EH (cell line): Measurements from ENCODE around the gene RAB4B.
"Not testable (repeated sequence)": the region's sequence is repeated elsewhere in the genome, so short reads cannot be mapped to it uniquely, and the experiment has no call there.

Experiments used
- DNase-seq: peaks from one replicate; pipeline ENCODE4 v3.0.0-alpha.2; 2015; ENCODE audit warnings: low read depth

The RAB4B gene

DNA sequence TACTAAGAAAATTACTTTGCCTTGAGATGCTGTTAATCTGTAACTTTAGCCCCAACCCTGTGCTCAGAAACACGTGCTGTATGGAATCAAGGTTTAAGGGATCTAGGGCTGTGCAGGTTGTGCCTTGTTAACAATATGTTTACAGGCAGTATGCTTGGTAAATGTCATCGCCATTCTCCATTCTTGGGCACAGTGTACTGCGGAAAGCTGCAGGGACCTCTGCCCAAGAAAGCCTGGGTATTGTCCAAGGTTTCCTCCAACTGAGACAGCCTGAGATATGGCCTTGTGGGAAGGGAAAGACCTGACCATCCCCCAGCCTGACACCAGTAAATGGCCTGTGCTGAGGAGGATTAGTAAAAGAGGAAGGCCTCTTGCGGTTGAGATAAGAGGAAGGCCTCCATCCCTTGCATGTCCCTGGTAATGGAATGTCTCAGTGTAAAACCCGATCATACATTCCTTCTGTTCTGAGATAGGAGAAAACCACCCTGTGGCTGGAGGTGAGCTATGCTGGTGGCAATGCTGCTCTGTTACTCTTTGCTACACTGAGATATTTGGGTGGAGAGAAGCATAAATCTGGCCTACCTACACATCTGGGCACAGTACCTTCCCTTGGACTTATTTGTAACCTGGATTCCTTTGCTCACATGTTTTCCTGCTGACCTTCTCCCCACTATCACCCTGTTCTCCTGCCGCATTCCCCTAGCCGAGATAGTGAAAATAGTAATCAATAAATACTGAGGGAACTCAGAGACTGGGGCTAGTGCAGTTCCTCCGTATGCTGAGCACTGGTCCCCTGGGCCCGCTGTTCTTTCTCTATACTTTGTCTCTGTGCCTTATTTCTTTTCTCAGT is 44.9 kb downstream of the RAB4B start:
- DNase-seq = peak; percentile 38

DNA sequence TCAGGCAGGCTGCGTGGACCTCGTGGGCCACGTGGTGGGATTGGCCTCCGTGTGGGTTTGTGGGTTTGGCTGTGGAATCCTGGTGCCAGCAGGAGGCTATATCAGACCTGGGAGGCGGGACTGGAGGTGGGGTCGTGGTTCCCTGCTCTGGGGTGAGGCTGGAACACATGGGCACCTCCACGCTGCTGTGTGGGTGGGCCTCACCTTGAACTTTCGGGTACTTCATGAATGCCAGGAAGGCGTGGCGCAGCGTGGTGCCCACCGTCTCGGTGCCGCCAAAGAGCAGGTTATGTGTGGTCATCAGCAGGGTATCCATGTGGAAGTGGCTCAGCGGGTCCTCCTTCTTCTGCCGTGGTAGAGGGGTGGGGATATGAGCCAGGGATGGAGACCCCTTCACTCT is 46.9 kb downstream of the RAB4B start:
- not testable (repeated sequence) for DNase-seq

DNA sequence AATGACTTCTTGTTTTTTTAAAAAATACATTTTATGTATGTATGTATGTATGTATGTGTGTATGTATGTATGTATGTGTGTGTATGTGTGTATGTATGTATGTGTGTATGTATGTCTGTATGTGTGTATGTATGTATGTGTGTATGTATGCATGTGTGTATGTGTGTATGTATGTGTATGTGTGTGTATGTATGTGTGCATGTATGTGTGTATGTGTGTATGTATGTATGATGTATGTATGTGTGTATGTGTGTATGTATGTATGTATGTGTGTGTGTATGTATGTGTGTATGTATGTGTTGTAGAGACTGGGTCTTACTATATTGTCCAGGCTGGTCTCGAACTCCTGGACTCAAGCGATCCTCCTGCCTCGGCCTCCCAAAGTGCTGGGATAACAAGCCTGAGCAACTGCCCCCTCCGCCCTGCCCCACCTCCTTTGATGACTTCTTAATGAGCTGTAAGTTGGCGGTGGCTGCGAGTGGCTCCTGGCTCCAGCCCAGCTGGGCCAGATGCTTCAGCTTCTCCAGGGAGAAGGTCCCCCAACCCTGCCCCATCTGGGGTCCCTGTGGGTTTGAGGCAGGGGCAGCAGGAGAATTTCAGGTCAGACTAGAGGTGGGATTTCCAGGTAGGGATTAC is 47.5 kb downstream of the RAB4B start:
- DNase-seq = not testable (repeated sequence)

DNA sequence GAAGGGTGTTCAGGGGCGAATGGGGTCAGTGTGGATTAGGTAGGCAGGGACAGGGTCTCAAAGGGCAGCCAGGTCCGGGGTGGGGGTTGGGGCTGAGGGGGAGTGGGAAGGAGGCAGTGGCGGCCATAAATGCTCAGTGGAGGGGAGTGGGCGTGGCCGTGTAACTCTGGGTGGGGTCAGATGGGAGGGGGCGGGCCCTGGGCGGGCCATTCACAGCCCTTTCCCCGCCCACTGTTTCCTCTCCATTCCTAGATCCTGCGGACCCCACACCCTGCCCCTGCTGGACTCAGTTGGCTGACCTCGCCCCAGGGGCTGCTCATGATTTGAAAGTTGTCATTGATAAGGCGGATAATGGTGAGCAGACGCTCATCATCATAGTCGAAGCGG is 48.3 kb downstream of the RAB4B start:
- not testable (repeated sequence) for DNase-seq

DNA sequence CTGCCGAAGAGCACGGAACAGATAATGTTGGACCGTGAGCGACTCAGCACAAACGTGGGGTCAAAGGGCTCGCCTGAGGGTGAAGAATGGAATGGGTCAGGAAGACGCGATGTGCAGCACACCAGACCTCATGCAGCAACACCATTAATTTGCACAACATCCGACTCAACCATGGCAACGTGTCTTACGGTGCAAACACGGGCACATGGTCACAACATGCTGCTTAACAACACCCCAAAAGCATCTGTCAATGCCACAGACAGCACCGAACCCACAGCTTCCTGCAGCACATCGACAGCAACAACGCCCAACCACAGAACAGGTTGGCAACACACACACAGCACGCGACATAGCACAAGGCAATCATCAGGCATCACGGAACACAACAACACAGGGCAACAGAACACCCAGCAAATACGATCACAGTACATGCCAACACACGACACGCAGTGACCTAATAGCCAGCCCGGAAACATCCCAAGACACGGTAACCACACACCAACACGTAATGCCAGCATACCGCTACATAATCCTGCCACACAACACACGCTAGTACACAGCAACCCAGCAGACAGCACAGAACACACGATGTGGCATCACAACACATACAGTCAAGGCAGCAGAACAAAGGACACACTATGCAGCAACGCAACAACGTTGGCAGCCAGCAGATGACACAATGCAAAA is 48.8 kb downstream of the RAB4B start:
- not testable (repeated sequence) for DNase-seq

DNA sequence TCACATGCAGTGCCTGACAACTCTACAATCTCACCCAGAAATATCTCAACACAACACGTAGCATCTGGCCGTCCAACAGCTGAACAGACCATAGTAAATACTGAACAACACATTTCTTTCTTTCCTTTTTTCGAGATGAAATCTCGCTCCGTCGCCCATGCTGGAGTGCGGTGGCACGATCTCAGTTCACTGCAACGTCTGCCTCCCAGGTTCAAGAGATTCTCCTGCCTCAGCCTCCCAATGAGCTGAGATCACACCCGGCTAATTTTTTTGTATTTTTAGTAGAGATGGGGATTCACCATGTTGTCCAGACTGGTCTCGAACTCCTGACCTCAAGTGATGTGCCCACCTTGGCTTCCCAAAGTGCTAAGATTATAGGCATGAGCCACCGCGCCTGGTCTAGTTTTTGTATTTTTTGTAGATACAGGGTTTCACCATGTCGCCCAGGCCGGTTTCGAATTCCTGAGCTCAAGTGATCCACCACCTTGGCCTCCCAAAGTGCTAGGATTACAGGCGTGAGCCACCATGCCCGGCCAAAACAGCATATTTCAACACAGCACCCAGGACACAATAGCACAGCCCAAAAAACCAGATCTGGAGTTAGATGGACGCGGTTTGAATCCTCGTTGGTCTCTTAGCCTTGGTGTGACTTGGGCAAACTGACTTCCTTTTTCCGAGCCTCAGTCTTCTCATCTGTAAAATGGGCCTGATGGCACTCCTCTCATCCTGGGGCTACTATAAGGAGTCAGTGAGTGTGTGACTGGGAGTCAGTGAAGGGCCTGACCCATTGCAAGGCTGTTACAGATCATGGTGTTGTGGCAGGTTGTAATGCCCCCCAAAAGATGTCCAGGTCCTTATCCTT is 49.6 kb downstream of the RAB4B start:
- no peak for DNase-seq

DNA sequence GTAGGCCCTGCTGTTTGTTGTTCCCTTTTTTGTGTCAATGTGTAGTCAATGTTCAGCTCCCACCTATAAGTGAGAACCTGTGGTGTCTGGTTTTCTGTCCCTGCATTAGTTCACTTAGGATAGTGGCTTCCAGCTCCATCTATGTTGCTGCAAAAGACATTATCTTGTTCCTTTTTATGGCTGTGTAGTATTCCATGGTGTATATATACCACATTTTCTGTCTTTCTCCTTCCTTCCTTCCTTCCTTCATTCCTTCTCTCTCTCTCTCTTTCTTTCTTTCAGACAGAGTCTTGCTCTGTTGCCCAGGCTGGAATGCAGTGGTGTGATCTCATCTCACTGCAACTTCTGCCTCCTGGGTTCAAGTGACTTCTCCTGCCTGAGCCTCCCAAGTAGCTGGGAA is 51.2 kb downstream of the RAB4B start:
- no peak for DNase-seq

DNA sequence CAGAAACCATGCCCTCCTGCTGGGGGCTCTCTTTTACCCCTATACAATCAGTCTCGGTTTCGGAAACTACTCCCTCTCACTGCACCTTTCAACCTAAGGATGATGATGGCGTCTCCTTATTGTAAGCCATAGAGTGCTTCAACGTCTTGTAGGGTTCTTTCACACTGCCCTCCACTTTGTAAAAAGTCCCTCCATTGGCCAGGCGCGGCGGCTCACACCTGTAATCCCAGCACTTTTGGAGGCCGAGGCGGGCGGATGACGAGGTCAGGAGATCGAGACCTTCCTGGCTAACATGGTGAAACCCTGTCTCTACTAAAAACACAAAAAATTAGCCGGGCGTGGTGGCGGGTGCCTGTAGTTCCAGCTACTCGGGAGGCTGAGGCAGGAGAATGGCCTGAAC is 52.7 kb downstream of the RAB4B start:
- DNase-seq = not testable (repeated sequence)

DNA sequence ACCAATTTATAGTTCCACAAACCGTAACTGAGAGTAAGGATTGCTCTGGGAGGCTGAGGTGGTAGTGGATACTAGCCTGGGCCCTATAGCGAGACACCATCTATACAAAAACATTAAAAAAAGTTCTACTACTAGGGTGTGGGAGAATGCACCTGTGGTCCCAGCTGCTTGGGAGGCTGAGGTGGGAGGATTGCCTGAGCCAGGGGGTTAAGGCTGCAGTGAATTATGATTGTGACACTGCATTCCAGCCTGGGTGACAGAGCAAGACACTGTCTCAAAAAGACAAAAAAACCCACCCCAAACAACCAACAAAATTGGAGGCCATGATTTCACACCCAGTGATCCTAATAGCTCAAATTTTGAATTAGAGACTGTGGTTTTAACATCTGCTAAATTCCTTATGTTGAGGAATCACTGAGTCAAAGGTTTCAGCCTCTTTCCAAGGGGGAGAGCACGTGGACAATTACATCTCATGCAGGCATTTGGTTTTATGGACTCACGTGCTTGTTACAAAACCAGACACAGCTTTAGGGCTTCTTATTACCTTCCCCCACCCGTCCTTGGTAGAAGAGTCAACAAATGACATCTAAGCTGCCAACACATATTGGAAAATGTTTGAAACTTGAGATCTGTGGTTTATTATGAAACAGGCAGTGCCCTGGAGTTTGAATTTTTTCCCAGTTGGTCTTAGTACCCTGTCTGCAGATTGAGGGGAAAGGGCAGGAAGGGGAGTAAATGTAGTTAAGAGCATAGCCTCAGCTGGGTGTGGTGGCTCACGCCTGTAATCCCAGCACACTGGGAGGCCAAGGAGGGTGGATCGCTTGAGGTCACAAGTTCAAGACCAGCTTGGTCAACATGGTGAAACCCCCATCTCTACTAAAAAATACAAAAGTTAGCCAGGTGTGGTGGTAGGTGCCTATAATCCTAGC is 53.7 kb downstream of the RAB4B start:
- peak; percentile 99 for DNase-seq

DNA sequence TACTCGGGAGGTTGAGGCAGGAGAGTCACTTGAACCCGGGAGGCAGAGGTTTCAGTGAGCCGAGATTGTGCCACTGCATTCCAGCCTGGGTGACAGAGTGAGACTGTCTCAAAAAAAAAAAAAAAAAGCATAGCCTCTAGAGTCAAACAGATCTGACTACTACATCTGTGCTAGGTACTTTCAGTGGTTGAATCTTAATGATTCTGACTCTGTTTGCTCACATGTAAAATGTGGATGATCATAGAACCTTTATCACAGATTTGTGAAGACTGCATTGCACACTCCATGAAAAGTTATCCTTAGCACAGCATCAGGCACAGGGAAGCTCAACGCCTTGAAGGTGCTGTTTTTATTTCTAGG is 54.4 kb downstream of the RAB4B start:
- not testable (repeated sequence) for DNase-seq

DNA sequence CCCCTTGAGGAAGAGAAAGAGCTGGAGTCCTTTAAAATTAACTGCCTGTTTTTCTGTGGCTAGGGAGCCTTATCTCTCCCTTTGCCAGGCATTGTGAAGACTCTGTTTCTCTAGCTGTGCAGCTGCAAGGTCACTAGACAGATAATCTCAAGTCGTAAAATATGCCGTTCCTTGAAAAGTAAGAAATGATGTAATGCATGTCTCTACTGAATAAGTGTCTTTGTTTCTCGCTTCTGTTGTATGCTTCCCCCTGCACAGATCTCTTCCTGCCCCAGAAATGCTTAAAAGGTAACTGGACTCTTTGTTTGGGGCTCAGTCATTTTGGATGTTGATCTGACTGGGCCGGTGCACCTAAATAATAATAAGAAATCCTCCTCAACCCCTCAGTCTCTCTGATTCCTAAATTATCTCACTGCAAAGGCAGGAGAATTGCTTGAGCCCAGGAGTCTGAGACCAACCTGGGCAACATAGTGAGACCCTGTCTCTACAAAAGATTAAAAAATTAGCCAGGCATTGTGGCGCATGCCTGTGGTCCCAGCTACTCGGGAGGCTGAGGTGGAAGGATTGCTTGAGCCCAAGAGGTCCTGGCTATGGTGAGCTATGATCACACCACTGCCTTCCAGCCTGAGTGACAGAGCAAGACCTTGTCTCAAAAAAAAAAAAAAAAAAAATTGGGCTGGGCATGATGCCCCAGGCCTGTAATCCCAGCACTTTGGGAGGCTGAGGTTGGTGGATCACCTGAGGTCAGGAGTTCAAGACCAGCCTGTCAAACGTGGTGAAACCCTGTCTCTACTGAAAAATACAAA is 55.9 kb downstream of the RAB4B start:
- DNase-seq = not testable (repeated sequence)

DNA sequence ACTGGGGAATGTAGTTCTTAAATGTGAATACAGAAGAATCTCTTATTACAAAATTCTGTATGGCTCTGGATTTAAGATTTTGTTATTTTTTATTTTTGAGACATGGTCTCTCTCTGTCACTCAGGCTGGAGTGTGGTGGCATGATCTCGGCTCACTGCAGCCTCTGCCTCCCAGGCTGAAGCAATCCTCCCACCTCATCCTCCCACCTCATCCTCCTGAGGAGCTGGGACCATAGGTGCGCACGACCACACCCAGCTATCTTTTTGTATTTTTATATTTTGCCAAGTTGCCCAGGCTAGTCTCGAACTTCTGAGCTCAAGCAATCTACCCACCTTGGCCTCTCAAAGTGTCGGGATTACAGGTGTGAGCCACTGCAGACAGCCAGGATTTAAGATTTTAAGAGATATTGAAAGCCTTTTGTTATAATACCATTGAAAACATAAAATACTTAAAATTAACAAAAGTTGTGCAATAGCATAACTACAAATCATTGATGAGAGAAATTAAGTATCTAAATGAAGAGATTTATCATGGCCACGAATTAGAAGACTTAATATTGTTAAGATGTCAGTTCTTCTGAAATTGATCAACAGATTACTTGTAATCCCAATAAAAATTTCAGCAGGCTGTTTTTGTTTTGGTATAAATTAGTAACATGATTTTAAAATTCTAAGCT is 58.8 kb downstream of the RAB4B start:
- DNase-seq = no peak

DNA sequence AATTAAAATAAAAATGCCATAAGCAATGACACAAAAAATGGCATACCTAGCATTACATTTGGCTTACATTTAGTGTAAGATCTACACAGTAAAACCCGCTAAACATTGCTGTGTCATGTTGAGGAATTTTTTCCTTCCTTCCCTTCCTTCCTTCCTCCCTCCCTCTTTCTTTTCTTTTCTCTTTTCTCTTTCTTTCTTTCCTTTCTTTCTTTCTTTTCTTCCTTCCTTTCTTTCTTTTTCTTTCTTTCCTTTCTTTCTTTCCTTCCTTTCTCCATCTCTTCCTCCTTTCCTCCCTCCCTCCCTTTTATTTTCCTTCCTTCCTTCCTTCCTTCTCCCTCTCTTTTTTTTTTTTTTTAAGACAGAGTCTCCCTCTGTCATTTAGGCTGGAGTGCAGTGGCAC is 60.4 kb downstream of the RAB4B start:
- DNase-seq = not testable (repeated sequence)

DNA sequence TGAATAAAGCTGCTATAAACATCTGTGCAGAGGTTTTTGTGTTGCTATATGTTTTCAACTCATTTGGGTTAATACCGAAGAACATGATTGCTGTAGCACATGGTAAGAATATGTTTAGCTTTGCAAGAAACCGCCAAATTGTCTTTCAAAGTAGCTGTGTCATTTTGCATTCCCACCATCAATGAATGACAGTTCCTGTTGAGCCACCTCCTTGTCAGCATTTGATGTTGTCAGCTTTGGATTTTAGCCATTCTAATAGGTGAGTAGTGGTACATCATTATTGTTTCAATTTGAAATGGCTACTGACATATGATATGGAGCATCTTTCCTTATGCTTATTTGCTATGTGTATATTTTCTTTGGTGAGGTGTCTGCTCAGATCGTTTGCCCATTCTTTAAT is 64.0 kb downstream of the RAB4B start:
- not testable (repeated sequence) for DNase-seq

DNA sequence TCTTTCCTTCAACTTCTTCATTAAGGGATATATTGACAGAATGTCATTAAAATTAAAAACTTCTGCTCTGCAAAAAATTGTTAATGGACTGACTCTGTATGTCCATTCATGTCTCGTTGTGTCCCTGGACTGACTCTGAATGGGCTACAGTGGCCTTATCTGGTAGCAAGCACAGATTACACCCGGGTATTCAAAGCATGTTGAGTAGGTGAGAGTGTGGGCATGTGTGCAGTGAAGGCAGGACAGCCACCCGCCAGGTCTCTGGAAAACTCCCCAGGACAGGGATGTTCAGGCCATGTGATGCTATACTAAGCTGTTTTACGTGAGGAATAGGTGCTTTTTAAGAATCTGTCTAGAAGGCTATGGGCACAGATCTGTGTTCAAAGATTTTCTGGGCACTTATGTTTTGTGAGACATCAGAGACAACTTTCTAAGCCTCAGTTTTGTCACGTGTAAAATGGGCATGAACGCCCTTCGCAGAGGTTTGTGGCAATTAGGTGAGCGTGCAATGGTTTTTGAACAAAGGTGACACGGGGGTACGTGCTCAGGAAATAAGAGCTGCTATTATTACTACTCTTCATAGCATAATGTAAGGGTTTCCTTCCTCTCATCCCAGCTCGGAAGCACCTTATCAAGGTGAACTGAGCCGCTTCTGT is 65.1 kb downstream of the RAB4B start:
- DNase-seq = not testable (repeated sequence)

DNA sequence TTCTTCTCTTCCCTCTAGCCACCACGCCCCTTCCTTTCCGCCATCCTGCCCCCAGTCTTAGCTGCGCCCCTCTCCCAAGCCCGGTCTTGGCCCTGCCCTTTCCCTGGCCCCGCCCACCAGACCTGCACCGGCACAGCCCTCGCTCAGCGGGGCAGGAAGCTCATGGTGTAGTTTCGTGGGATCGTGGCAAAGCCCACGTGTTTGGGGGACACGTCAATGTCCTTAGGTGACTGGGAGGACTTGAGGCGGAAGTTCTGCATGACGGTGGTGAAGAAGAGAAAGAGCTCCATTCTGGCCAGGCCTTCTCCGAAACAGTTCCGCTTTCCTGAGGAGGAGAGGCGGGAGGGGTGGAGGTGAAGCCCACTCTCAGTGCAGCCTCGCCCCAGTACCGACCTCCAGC is 65.6 kb downstream of the RAB4B start:
- DNase-seq = not testable (repeated sequence)
